Endothelial cell of umbilical vein (primary cell): ENCODE measurements around the gene INHBE.

Source experiments
- CTCF ChIP-seq, 2 donors: IDR thresholded peaks; 1 replicate in 1 of 2; 2 replicates in 1 of 2; pipeline ENCODE4 v1.5.1; 2011; ENCODE audit warnings: low read length in 2 of 2, mild to moderate bottlenecking in 2 of 2, moderate library complexity in 2 of 2, control low read depth in 1 of 2, inconsistent platforms in 1 of 2, low read depth in 1 of 2; ENCODE audit not compliant: insufficient read depth in 1 of 2; ENCODE audit errors: extremely low read depth in 1 of 2
- EZH2 ChIP-seq: IDR thresholded peaks from 2 replicates; pipeline ENCODE4 v1.6.1; 2012; ENCODE audit warnings: borderline replicate concordance, low read depth, mild to moderate bottlenecking, moderate library complexity, low read length, inconsistent platforms; ENCODE audit not compliant: severe bottlenecking
- POLR2A ChIP-seq: IDR thresholded peaks from 2 replicates; pipeline ENCODE4 v1.6.1; 2012; ENCODE audit warnings: low read depth, mild to moderate bottlenecking, control low read depth, low read length

DNA sequence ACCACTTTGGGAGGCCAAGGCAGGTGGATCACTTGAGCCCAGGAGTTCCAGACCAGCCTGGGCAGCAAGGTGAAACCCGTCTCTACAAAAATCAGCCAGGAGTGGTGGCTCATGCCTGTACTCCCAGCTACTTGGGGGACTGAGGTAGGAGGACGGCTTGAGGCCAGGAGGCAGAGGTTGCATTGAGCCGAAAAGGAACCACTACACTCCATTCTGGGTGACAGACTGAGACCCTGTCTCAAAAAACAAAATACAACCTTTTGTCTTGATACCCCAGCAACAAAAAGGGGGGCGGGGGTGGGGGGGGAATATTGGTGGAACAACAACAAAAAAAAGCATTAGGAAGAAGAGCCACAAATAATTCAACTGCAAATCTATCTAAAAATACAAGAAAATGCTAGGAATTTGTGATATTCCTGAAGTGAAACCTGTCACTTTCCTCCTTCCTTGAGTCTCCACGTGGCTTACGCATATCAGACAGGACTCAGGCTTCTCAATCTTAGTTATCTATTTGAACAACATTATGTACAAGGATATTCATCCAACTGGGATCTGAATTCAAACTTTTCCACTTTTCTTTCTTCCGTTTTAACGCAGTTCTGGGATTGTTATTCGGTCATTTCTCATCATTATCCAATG is 25.5 kb upstream of the INHBE start:
- TF ChIP-seq POLR2A, result no peak
- TF ChIP-seq CTCF (IDR thresholded peaks at IDR 0.05; ENCODE audit: extremely low read depth in 1 of 2, insufficient read depth in 1 of 2, low read depth in 1 of 2, low read length in 2 of 2), result no peak
- TF ChIP-seq EZH2, result no peak
